Inflammatory macrophage (primary cell): ENCODE measurements around the gene KCNMB2.
"Not testable (repeated sequence)": the region's sequence is repeated elsewhere in the genome, so short reads cannot be mapped to it uniquely, and the experiment has no call there.

Experiments
- DNase-seq, 2 donors: peaks; one replicate each; pipeline ENCODE4 v3.0.0-alpha.2; 2020 to 2022

KCNMB2 gene

DNA sequence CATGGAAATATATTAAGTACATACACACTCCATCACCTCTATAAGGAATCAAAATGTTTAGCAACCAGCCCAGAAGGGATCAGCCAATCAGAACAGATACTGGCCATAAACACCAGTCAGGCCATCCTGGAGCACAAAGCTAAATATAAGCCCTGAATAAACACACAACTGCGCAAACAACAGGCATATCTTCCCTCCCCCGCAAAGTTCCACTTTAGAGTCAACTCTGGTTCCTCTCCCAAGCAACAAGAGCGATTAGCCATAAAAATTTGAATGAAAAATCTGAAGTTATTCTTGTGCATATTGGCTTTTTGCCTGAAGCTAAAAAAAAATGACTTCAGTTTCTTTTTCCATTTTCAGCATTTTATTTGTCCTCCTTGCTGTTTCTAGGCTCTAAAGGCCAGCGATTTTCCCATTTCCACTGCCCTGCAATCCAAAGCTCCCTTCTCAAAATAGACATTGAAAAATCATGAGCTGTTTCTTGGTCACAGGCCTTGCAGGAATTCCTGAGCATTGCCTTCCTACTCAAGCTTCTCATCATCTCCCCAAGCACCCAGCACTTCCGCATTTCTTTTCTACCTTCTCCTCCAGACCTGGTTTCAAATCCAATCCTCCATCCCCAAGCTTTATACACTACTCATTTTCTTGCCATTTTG lies 287.5 kb downstream of the KCNMB2 start:
- DNase-seq: no peak

- no peak for DNase-seq
These were observed 290.3 kb downstream of the KCNMB2 start for GRCh38 chr3:178826435-178827123.

- DNase-seq: no peak
These were observed 291.1 kb downstream of the KCNMB2 start for GRCh38 chr3:178827285-178827856.

DNA sequence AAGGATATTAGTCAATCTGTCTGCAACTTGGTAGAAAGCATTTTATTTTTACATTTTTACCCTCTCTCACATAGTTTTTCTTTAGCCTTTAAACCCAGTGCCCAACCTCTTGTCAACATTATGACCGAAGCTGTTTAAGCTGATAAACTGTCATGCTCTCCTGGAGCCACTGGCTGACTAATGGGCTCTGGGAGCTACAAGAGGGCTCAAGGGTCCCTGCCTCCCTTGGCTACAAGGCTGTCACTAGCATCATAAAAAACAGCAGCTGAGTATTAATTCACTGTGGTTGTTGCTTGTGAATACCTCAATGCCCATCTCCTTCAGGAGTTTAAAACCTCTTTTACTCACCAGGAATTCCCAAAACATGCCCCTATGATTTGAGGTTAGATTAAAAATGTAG lies 297.5 kb downstream of the KCNMB2 start:
- no peak for DNase-seq

DNA sequence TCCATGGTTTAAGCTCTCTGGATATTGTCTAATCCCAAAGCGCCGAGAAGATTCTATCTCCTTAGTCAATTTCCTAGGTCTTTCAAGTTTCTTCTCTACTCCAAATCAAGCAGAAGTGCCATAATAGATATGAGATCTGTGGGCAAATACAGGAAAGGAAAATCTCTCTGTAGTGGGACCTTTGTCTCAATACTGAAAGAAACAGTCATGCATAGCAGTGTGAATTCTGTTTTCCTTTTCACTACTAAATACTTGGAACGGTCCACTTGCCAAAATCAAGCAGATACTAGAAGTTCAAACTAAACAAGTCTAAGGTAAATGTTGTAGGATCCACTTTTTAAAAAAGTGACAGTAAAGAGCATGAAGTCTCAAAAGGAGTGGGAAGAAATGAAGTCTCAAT lies 298.8 kb downstream of the KCNMB2 start:
- DNase-seq: no peak

GRCh38 chr3:178837512-178837911 lies 301.3 kb downstream of the KCNMB2 start:
- no peak for DNase-seq

- DNase-seq: no peak
These were observed 304.4 kb downstream of the KCNMB2 start for GRCh38 chr3:178840586-178840985.

GRCh38 chr3:178841011-178841410 lies 304.8 kb downstream of the KCNMB2 start:
- DNase-seq: no peak

- no peak for DNase-seq
These were observed 308.7 kb downstream of the KCNMB2 start for GRCh38 chr3:178844916-178845315.

GRCh38 chr3:178845420-178846118 lies 309.3 kb downstream of the KCNMB2 start:
- no peak for DNase-seq

GRCh38 chr3:178847190-178847589 lies 311.0 kb downstream of the KCNMB2 start:
- no peak for DNase-seq

GRCh38 chr3:178849199-178849910 lies 313.1 kb downstream of the KCNMB2 start:
- no peak for DNase-seq

DNA sequence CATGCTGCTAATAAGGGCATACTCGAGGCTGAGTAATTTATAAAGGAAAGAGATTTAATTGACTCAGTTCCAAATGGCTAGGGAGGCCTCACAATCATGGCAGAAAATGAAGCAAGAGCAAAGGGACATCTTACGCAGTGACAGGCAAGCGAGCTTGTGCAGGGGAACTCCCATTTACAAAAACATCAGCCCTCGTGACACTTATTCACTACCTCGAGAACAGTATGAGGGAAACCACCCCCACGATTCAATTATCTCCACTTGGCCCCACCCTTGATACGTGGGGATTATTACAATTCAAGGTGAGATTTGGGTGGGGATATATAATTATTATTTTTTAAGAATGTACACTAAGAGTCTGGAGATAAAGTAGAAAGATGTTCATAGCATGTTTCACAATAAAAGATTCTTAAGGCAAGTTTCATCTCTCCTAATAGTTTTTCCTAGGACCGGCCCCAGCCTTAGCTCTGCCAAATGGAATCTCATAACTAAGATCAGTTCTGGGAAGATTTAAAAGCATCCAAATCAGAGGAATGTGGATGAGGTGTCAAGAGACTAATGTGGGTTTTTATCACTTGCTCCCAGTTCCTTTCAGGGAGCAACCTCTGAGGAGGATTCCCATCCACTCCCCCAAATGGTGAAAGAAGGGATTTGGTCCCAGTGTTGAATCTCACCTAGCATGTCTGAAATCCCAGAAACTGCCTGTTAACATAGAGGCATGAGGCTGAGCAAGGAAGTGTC lies 314.4 kb downstream of the KCNMB2 start:
- DNase-seq: no peak

GRCh38 chr3:178851564-178851963 lies 315.3 kb downstream of the KCNMB2 start:
- DNase-seq: no peak

GRCh38 chr3:178856804-178857203 lies 320.6 kb downstream of the KCNMB2 start:
- no peak for DNase-seq

- no peak for DNase-seq
These were observed 323.1 kb downstream of the KCNMB2 start for GRCh38 chr3:178859386-178859785.

GRCh38 chr3:178859900-178860436 lies 323.7 kb downstream of the KCNMB2 start:
- DNase-seq: not testable (repeated sequence)

DNA sequence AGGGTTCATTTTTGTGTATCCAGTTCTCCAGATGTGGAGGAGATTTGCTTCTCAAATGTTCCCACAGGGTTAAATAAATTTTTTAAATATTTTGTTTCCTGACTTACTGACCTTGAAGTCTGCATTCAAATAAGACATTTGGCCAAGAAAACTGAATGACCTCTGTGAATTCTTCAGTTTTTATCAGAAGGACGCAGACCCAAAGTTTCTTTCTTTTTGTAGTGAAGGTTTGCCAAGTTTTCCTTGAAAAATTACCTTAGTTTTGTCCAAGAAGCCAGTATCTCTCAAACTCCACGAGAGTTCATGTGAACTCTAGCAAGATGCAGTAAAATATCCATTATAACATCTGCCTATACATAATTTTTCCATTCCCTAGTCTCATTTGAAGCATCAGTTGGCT lies 332.4 kb downstream of the KCNMB2 start:
- no peak for DNase-seq

- DNase-seq: no peak
These were observed 333.8 kb downstream of the KCNMB2 start for GRCh38 chr3:178870085-178870484.

- no peak for DNase-seq
These were observed 338.9 kb downstream of the KCNMB2 start for GRCh38 chr3:178875157-178875556.

DNA sequence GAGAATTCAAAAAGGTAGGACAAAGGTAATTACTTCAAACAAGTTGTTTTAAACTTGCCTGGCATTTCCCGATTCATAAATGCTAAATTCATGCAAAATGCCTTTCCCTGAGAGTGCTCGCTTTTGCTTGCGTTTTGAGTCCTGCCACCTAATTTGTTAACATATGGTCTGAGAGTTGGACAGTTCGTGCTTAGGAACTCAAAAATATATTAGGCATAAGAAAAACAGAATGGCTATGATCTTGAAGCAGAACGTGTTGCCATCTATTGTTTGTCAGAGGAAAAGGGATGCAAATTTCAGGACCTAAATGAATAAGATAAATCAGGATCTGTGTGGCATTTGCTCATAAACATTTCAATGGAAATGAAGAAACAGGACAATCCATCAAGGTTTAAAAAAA lies 339.6 kb downstream of the KCNMB2 start:
- no peak for DNase-seq

DNA sequence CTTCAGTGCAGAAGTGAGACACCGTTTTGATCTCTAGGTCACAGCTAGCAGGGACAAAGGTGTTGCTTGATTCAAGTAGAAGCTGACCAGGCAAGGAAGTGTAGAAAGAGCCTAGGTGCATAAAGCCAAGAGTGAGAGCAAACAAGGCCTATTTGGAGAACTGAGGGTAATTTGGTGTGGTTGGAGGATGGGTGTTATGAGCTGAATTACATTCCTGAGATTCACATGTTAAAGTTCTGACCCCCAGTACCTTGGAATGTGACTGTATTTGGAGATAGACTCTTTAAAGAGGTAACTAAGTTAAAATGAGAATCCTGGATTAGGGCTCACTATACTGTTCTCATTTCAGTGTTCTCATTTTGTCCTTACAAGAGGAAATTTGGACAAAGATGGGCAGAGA lies 344.0 kb downstream of the KCNMB2 start:
- no peak for DNase-seq
